IMR-90 (cell line): ENCODE data around the gene IFT52. TPM values are rescaled to one million over a fixed set of nuclear protein-coding genes. Genes with fewer than 3 reads are reported as not detected.

ENCODE experiments used
- ATAC-seq: fragments of 200-7000 bp; cut with Tn5 transposase; 2 replicates; pipeline ENCODE4 v1.9.1; 2020; ENCODE audit warnings: low read depth, mild to moderate bottlenecking, moderate library complexity
- BruUV-seq: library from RNA; stranded (reverse); fragments of 400-500 nt; replicated peaks from 2 replicates; lab custom pipeline; 2021; lab: Mats Ljungman, UMichigan
- CTCF ChIA-PET: fragments of 300-600 bp; formaldehyde crosslinking; extraction: SDS; loops from one replicate; lab custom pipeline; 2021; ENCODE audit warnings: antibody characterized with exemption; lab: Yijun Ruan, JAX
- POLR2A ChIA-PET: fragments of 300-600 bp; sonication (Branson Sonifier 250); formaldehyde crosslinking; loops from one replicate; lab custom pipeline; 2022; ENCODE audit warnings: antibody characterized with exemption; ENCODE audit not compliant: unreplicated experiment; lab: Charles Lee
- DNase-seq: peaks from one replicate; pipeline ENCODE4 v3.0.0; 2013
- H2AFZ ChIP-seq: replicated peaks from 2 replicates; pipeline ENCODE3; 2013; ENCODE audit warnings: low read length, mild to moderate bottlenecking; ENCODE audit not compliant: poor library complexity
- H2AK5ac ChIP-seq: 2 replicates; pipeline ENCODE4 v1.6.1; 2013; ENCODE audit warnings: low read depth, low read length, inconsistent platforms
- H2AK9ac ChIP-seq: replicated peaks from 2 replicates; pipeline ENCODE3; 2013; ENCODE audit warnings: mild to moderate bottlenecking, low read depth, low read length, moderate library complexity; ENCODE audit not compliant: poor library complexity
- H2BK120ac ChIP-seq: 2 replicates; pipeline ENCODE4 v1.6.1; 2013; ENCODE audit warnings: low read depth, low read length, inconsistent platforms
- H2BK15ac ChIP-seq: 3 replicates; pipeline ENCODE4 v1.6.1; 2013; ENCODE audit warnings: low read depth, low read length, inconsistent platforms
- H2BK20ac ChIP-seq: 2 replicates; pipeline ENCODE4 v1.6.1; 2013; ENCODE audit warnings: low read depth, mild to moderate bottlenecking, inconsistent platforms, low read length, moderate library complexity
- H2BK5ac ChIP-seq: 2 replicates; pipeline ENCODE4 v1.6.1; 2013; ENCODE audit warnings: mild to moderate bottlenecking, low read depth, low read length, inconsistent platforms; ENCODE audit not compliant: poor library complexity, severe bottlenecking
- H3K14ac ChIP-seq: replicated peaks from 2 replicates; pipeline ENCODE4 v1.6.1; 2013; ENCODE audit warnings: low read depth, low read length, inconsistent platforms
- H3K18ac ChIP-seq: 2 replicates; pipeline ENCODE4 v1.6.1; 2013; ENCODE audit warnings: low read depth, low read length, control low read depth
- H3K23ac ChIP-seq: 2 replicates; pipeline ENCODE4 v1.6.1; 2013; ENCODE audit warnings: low read depth, low read length, inconsistent platforms
- H3K27ac ChIP-seq: 2 replicates; pipeline ENCODE4 v1.5.1; 2013; ENCODE audit warnings: mild to moderate bottlenecking, control low read depth, low read length; ENCODE audit not compliant: insufficient read depth
- H3K27me3 ChIP-seq: 2 replicates; pipeline ENCODE4 v1.6.1; 2013; ENCODE audit warnings: low read length; ENCODE audit not compliant: control insufficient read depth, insufficient read depth
- H3K36me3 ChIP-seq: 2 replicates; pipeline ENCODE4 v1.6.1; 2013; ENCODE audit warnings: low read length, mixed read lengths; ENCODE audit not compliant: control insufficient read depth, insufficient read depth
- H3K4ac ChIP-seq: 2 replicates; pipeline ENCODE4 v1.6.1; 2013; ENCODE audit warnings: low read depth, low read length, inconsistent platforms
- H3K4me1 ChIP-seq: 2 replicates; pipeline ENCODE4 v1.6.1; 2013; ENCODE audit warnings: low read length, mixed read lengths; ENCODE audit not compliant: control insufficient read depth, insufficient read depth
- H3K4me2 ChIP-seq: 2 replicates; pipeline ENCODE4 v1.6.1; 2013; ENCODE audit warnings: low read depth, mild to moderate bottlenecking, control low read depth, low read length, moderate library complexity
- H3K4me3 ChIP-seq: 2 replicates; pipeline ENCODE4 v1.5.1; 2013; ENCODE audit warnings: low read depth, mild to moderate bottlenecking, control low read depth, low read length, moderate library complexity; ENCODE audit not compliant: insufficient read depth
- H3K56ac ChIP-seq: 2 replicates; pipeline ENCODE4 v1.6.1; 2013; ENCODE audit warnings: low read length, inconsistent platforms; ENCODE audit not compliant: insufficient read depth; ENCODE audit errors: extremely low read depth
- H3K79me1 ChIP-seq, 2 experiments: 2 replicates each; pipeline ENCODE4 v1.6.1; 2013; ENCODE audit warnings: low read length in 2 of 2, inconsistent platforms in 1 of 2, low read depth in 1 of 2
- H3K9ac ChIP-seq: 2 replicates; pipeline ENCODE4 v1.6.1; 2013; ENCODE audit warnings: low read depth, low read length, control low read depth
- H3K9me1 ChIP-seq: 2 replicates; pipeline ENCODE4 v1.6.1; 2013; ENCODE audit warnings: low read length, inconsistent platforms; ENCODE audit not compliant: insufficient read depth
- H3K9me3 ChIP-seq: 2 replicates; pipeline ENCODE4 v1.6.1; 2013; ENCODE audit warnings: low read length; ENCODE audit not compliant: control insufficient read depth, insufficient read depth
- H4K20me1 ChIP-seq: 2 replicates; pipeline ENCODE4 v1.6.1; 2013; ENCODE audit warnings: low read length, inconsistent platforms; ENCODE audit not compliant: insufficient read depth
- H4K5ac ChIP-seq: 2 replicates; pipeline ENCODE4 v1.6.1; 2013; ENCODE audit warnings: mild to moderate bottlenecking, low read depth, low read length, control low read depth
- H4K8ac ChIP-seq, 2 experiments: 2 replicates each; pipeline ENCODE4 v1.6.1; 2013; ENCODE audit warnings: low read depth in 2 of 2, low read length in 2 of 2, control low read depth in 1 of 2, inconsistent platforms in 1 of 2
- H4K91ac ChIP-seq: 2 replicates; pipeline ENCODE4 v1.6.1; 2013; ENCODE audit warnings: low read depth, low read length, inconsistent platforms; ENCODE audit not compliant: insufficient read depth
- CHD1 ChIP-seq: IDR thresholded peaks from 2 replicates; pipeline ENCODE4 v1.6.1; 2012; ENCODE audit warnings: low read depth, low read length, improper control_type of control experiment
- CTCF ChIP-seq: conservative IDR thresholded peaks from 2 replicates; pipeline ENCODE4 v1.5.1; 2012; ENCODE audit warnings: mild to moderate bottlenecking, low read depth, low read length, improper control_type of control experiment
- MAZ ChIP-seq: IDR thresholded peaks from 2 replicates; pipeline ENCODE4 v1.6.1; 2012; ENCODE audit warnings: low read depth, mild to moderate bottlenecking, low read length, improper control_type of control experiment, moderate library complexity, borderline replicate concordance
- RAD21 ChIP-seq: IDR thresholded peaks from 2 replicates; pipeline ENCODE4 v1.6.1; 2012; ENCODE audit warnings: low read length, improper control_type of control experiment
- SMC3 ChIP-seq: fragments of 150-350 bp; IDR thresholded peaks from 2 replicates; pipeline ENCODE4 v1.6.1; 2016; ENCODE audit warnings: low read depth, mild to moderate bottlenecking, antibody characterized with exemption, low read length, moderate library complexity
- WGBS, 2 experiments: methylation state at CpG; one replicate each; pipeline versions ENCODE4 v1.1.5 to v1.1.7; 2013; ENCODE audit warnings: missing lambda C conversion rate in 2 of 2; ENCODE audit not compliant: insufficient read length in 1 of 2; ENCODE audit errors: extremely low coverage in 2 of 2; 5-methylcytosine and 5-hydroxymethylcytosine counted together
- dilution Hi-C: fragments of 300-500 bp; cut with HindIII; formaldehyde crosslinking; loops from one replicate; pipeline ENCODE4 v1.14.3; 2018; ENCODE audit warnings: low sequenced_read_pairs; ENCODE audit not compliant: unreplicated experiment
- in situ Hi-C: fragments of 300-500 bp; cut with MboI; formaldehyde crosslinking; loops from 3 replicates; pipeline ENCODE4 v1.14.3; 2019; ENCODE audit warnings: low sequenced_read_pairs, inconsistent platforms, mixed read lengths
- intact Hi-C: fragments of 100-400 bp; cut with micrococcal nuclease; formaldehyde crosslinking; loops from 2 replicates; pipeline ENCODE4 v1.10.0; 2022
- polyA plus RNA-seq, 3 experiments: library from polyadenylated mRNA; depleted of rRNA; stranded (reverse); fragments of >200 nt; gene quantifications; 2 replicates each; pipeline ENCODE4 v1.2.3, GENCODE V29; 2012; ENCODE audit warnings: low replicate concordance in 1 of 3
- total RNA-seq: library from RNA; depleted of rRNA; stranded (reverse); fragments of >200 nt; gene quantifications from 2 replicates; pipeline ENCODE4 v1.2.3, GENCODE V29; 2012

IFT52 gene
- total and polyA plus RNA-seq, 2 of the 4 experiments (the other 2 are of a cell fraction) = 31.2 to 55.6 TPM

GRCh38 chr20:43631598-43631997 lies 40.9 kb downstream of the IFT52 start:
- Histone ChIP-seq H2BK120ac (no peak overlapping the region), H3K23ac (no peak overlapping the region), H3K9ac (no peak overlapping the region), H2AK9ac (no peak overlapping the region), H2BK15ac (no peak overlapping the region), H3K4me1 (no peaks in the 10 kb centered on the region), H3K14ac (no peak overlapping the region), H3K56ac (no peak overlapping the region), H2AK5ac (no peak overlapping the region), H2AFZ (no peak overlapping the region), H4K5ac (no peak overlapping the region), H3K27me3 (no peaks in the 10 kb centered on the region), H3K36me3 (peaks cover 21% of the 10 kb centered on the region), H3K4ac (no peak overlapping the region), H2BK20ac (no peak overlapping the region), H3K9me3 (no peaks in the 10 kb centered on the region), H3K79me1 (no peaks in the 10 kb centered on the region), H4K8ac (no peak overlapping the region), H4K20me1 (no peaks in the 10 kb centered on the region), H3K4me2 (no peak overlapping the region), H3K27ac (no peak overlapping the region), H3K4me3 (no peak overlapping the region), H3K9me1 (peaks cover 3% of the 10 kb centered on the region; the same call in 1 of the 2 replicates), H2BK5ac (no peak overlapping the region), H3K18ac (no peak overlapping the region), H4K91ac (no peak overlapping the region)
- DNase-seq (no peak), ATAC-seq (no peak)
- POLR2A ChIA-PET = interaction anchor here (0.6 kb wide), 1 partner anchor 1010 kb away, joined by 3 read pairs; no protein-coding TSS in a partner anchor
- dilution Hi-C loops = no loop called here
- CTCF ChIA-PET = no interaction called here
- WGBS, 2 experiments = no CpG with 5 or more reads among the region's 8 CpGs
- BruUV-seq = no TSS peak
- in situ Hi-C loops = no loop called here
- TF ChIP-seq CTCF (no peak), MAZ (no peak), CHD1 (no peak), RAD21 (no peak), SMC3 (no peak)
- intact Hi-C loops = no loop called here
